Heart right ventricle (tissue), 16 donors: ENCODE results near the gene GAMT. TPM values are rescaled to one million over a fixed set of nuclear protein-coding genes. Genes with fewer than 3 reads are reported as not detected.

Source experiments
- ATAC-seq, 8 donors: fragments of 200-7000 bp; cut with Tn5 transposase; one replicate each; pipeline ENCODE4 v1.9.1; 2020; ENCODE audit warnings: mild to moderate bottlenecking in 8 of 8, moderate library complexity in 8 of 8, moderate number of reproducible peaks in 1 of 8
- DNase-seq, 2 donors: peaks; one replicate each; pipeline ENCODE4 v3.0.0-alpha.2; 2020
- H3K27ac ChIP-seq, 10 donors: fragments of 200-600 bp; sonication (generic) in 2 of 10; one replicate each; pipeline versions ENCODE4 v1.5.0 to v1.8.0; 2020 to 2022; ENCODE audit warnings: mild to moderate bottlenecking in 3 of 10
- H3K27me3 ChIP-seq, 7 donors: fragments of 200-600 bp; one replicate each; pipeline ENCODE4 v1.8.0; 2021 to 2022; ENCODE audit warnings: mild to moderate bottlenecking in 2 of 7
- H3K36me3 ChIP-seq, 9 donors: fragments of 200-600 bp; sonication (generic) in 1 of 9; one replicate each; pipeline versions ENCODE4 v1.5.0 to v1.8.0; 2020 to 2022; ENCODE audit warnings: mild to moderate bottlenecking in 2 of 9
- H3K4me1 ChIP-seq, 9 donors: fragments of 200-600 bp; sonication (generic) in 1 of 9; one replicate each; pipeline versions ENCODE4 v1.5.0 to v1.8.0; 2020 to 2022; ENCODE audit warnings: mild to moderate bottlenecking in 4 of 9
- H3K4me3 ChIP-seq, 10 donors: fragments of 200-600 bp; sonication (generic) in 2 of 10; one replicate each; pipeline versions ENCODE4 v1.5.0 to v1.8.0; 2020 to 2022; ENCODE audit warnings: mild to moderate bottlenecking in 7 of 10, moderate library complexity in 2 of 10
- H3K9me3 ChIP-seq, 11 donors: fragments of 200-600 bp in 10 of 11; sonication (generic) in 2 of 11; one replicate each; pipeline versions ENCODE4 v1.5.0 to v1.8.0; 2013 to 2022; ENCODE audit warnings: mild to moderate bottlenecking in 2 of 11, control low read depth in 1 of 11, moderate library complexity in 1 of 11
- WGBS, 2 donors: extraction: QIAGEN DNeasy Blood & Tissue Kit; methylation state at CpG; one replicate each; pipeline ENCODE4 v1.1.7; 2013; ENCODE audit warnings: inconsistent platforms in 1 of 2; 5-methylcytosine and 5-hydroxymethylcytosine counted together
- intact Hi-C, 10 donors: fragments of 100-400 bp; cut with DNase I; formaldehyde crosslinking; loops; one replicate each; pipeline versions ENCODE4 v1.11.1 to v1.14.2; 2022
- polyA plus RNA-seq, 2 donors: library from polyadenylated mRNA; stranded (reverse); fragments of 200-250 nt; gene quantifications; one replicate each; pipeline ENCODE4 v1.2.3, GENCODE V29; 2013
- total RNA-seq, 10 donors: library from RNA; stranded (reverse); fragmentation: NEBNext Ultra II Directional in 3 of 10; extraction: Animal tissue kit (Norgen Biotek cat#: 25700) in 3 of 10; gene quantifications; one replicate each; pipeline versions ENCODE4 v1.2.1 to v1.2.4, GENCODE V29; 2021 to 2023
- TF ChIP-seq, protein P1 (sequence below), 9 donors: fragments of 200-600 bp; sonication (generic) in 2 of 9; IDR thresholded peaks; one replicate each; pipeline versions ENCODE4 v1.5.0 to v1.8.0; 2021 to 2022; ENCODE audit warnings: antibody characterized with exemption in 9 of 9, mild to moderate bottlenecking in 5 of 9, moderate library complexity in 1 of 9
- donor health status: Arrhythmogenic right ventricular cardiomyopathy.
- donor health status: ischemic (EF 13 %, LVEDD 7.1; RV severe dilation, severe dysfunction).
- donor health status: healthy with polysubstance abuse.
- donor health status: DM: no; HTN: yes; CAD: no.
- donor health status: DM: no; HTN: no; CAD: no.
- donor health status: ischemic (EF 25% LVEDD 6.9; RV normal size, moderate dysfunction).
- donor health status: ischemic (EF 25% LVEDD 5.7; RV mildly dilated, moderate dysfunction).
- donor health status: healthy.
- donor health status: DM: yes; HTN: yes; CAD: no.
- donor health status: Ischemic cardiomyopathy.
- donor health status: ischemic (EF 35%, LVEDD 5.7; RV mildly dilated, moderate dysfunction).
- donor health status: nonischemic (EF 11% LVEDD 7.7; RV severe dilation, severe dysfunction).
- donor health status: DM: yes; HTN: yes; CAD: no.
- donor health status: PGD.
- donor health status: ischemic (EF 29% LVEDD 5.4; RV normal size, mild dysfunction).
- donor health status: nonischemic (EF 23%, LVEDD 6.1; RV moderate dilation, normal function).

GAMT gene
- total and polyA plus RNA-seq, 12 donors = 30.8 to 260 (median 72.1) TPM

DNA sequence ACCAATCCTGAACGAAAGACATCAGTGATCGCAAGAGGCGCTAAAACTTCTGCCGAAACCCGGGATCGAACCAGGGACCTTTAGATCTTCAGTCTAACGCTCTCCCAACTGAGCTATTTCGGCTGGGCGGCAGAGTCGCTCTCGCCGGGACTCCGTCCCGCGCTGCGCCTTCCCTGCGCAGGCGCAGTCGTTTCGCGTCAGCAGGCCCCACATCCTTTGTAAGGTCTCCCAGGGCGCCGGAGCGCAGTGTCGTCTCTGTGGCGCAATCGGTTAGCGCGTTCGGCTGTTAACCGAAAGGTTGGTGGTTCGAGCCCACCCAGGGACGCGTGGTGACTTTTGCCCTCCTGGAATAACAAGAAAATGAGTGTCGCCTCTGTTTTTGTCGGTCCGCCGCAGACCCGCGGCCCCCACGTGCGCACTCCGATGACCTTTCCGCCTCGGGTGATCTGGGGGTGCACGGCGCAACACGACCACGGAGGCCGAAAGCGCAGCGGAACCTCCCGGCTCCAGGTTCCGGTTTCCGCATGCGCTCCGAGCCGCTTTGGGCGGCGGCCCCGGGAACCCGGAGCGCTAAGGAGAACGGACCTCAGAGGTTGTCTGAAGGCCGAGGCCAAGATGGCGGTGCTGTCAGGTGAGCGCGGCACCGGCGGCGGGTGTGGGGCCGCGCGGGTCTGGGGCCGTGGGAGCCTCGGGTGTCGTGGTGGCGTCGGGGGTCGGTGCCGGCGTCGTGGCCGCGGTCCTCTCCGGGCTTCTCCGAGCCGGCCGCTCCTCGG is 17.8 kb downstream of the GAMT start, which contains the start of gene NDUFS7:
NDUFS7 (plus strand) TSS at position 596 of the 773 bp plus-strand sequence; CDS start at position 616, 20 bp downstream.
- Histone ChIP-seq H3K27ac (peak within 1 kb of the TSS; percentile 64 to 99 (median 97)), H3K4me1 (peaks cover 13 to 56% (median 42%) of the 10 kb centered on the region in 9 donors), H3K9me3 (no peaks in the 10 kb centered on the region), H3K27me3 (no peaks in the 10 kb centered on the region), H3K36me3 (peaks cover 0 to 24% (median 0%) of the 10 kb centered on the region in 9 donors), H3K4me3 (peak within 1 kb of the TSS; percentile 76 to 100 (median 94))
- TF ChIP-seq, protein P1, sequence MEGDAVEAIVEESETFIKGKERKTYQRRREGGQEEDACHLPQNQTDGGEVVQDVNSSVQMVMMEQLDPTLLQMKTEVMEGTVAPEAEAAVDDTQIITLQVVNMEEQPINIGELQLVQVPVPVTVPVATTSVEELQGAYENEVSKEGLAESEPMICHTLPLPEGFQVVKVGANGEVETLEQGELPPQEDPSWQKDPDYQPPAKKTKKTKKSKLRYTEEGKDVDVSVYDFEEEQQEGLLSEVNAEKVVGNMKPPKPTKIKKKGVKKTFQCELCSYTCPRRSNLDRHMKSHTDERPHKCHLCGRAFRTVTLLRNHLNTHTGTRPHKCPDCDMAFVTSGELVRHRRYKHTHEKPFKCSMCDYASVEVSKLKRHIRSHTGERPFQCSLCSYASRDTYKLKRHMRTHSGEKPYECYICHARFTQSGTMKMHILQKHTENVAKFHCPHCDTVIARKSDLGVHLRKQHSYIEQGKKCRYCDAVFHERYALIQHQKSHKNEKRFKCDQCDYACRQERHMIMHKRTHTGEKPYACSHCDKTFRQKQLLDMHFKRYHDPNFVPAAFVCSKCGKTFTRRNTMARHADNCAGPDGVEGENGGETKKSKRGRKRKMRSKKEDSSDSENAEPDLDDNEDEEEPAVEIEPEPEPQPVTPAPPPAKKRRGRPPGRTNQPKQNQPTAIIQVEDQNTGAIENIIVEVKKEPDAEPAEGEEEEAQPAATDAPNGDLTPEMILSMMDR (IDR thresholded peaks at IDR 0.05) = peak in 3 of 9 donors; percentile 14 to 21 (median 18)
- WGBS, 2 donors = 0 to 1% methylated on average over 90 of the region's 90 CpGs
- intact Hi-C loops = loop anchor here in 2 of 10 donors (1.0 to 5.0 kb wide), 3 partner anchors 23 to 106 kb away; partner anchors contain the start of genes FAM174C (in 2 of the 2) and DAZAP1 (in 1 of the 2)
- ATAC-seq (peak; percentile 85 to 93 (median 88)), DNase-seq (peak; percentile 88 to 90)

DNA sequence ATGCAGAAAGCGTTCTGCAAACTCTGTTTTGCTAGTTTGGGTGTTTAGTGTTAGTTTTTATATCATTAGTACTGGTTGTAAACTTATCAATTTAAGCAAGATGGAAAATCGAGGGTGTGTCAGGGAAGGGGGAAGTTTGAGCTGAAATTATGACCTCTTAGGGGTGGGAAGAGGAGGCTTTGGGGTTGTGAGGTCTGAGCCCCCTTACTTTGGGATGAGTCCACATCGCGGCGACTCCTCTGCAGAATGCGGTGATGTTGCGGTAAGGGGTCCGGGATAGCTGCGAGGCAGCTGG is 18.4 kb downstream of the GAMT start:
- 14 to 17% methylated on average over 9 of the region's 9 CpGs for WGBS, 2 donors
- H3K4me1 ChIP-seq = peaks cover 13 to 51% (median 37%) of the 10 kb centered on the region in 9 donors
- TF ChIP-seq, protein P1 (IDR thresholded peaks at IDR 0.05) = no peak
- no peaks in the 10 kb centered on the region for H3K9me3 ChIP-seq
- H3K4me3 ChIP-seq = peak overlapping the region in 5 of 10 donors; percentile 79 to 98 (median 93)
- no peaks in the 10 kb centered on the region for H3K27me3 ChIP-seq
- intact Hi-C loops = loop anchor here in 2 of 10 donors (1.0 to 5.0 kb wide), 3 partner anchors 24 to 106 kb away; partner anchors contain the start of genes FAM174C (in 2 of the 2) and DAZAP1 (in 1 of the 2)
- ATAC-seq = peak in 1 of 8 donors; percentile 0
- peak overlapping the region in 2 of 10 donors; percentile 96 to 98 for H3K27ac ChIP-seq
- H3K36me3 ChIP-seq = peaks cover 0 to 24% (median under 1%) of the 10 kb centered on the region in 9 donors
- DNase-seq = no peak

DNA sequence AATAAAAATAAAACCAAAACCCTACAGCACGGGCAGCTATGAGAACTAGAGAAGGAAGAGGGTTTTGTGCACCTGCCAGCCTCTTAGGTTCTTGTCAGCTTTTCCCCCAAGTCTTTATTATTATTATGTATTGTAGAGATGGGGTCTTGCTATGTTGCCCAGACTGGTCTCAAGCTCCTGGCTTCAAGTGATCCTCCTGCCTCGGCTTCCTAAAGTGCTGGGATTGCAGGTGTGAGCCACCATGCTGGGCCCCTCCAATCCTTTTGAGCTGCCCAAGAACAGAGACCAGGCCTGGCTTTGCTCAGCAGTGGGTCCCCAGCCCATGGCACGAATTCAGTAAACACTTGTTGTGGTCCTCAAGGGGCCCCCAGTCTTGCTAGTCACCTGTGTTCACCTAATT is 19.1 kb downstream of the GAMT start:
- H3K4me1 ChIP-seq = peaks cover 13 to 46% (median 32%) of the 10 kb centered on the region in 9 donors
- ATAC-seq = no peak
- peaks cover 0 to 27% (median 4%) of the 10 kb centered on the region in 9 donors for H3K36me3 ChIP-seq
- no peak overlapping the region for H3K27ac ChIP-seq
- intact Hi-C loops = loop anchor here in 2 of 10 donors (2.0 to 5.0 kb wide), 2 partner anchors 25 to 105 kb away; partner anchors contain the start of genes FAM174C (in 2 of the 2) and DAZAP1 (in 1 of the 2)
- no peak for DNase-seq
- TF ChIP-seq, protein P1 (IDR thresholded peaks at IDR 0.05) = no peak
- no peaks in the 10 kb centered on the region for H3K9me3 ChIP-seq
- no peaks in the 10 kb centered on the region for H3K27me3 ChIP-seq
- no peak overlapping the region for H3K4me3 ChIP-seq
- 86 to 92% methylated on average over 3 of the region's 3 CpGs for WGBS, 2 donors

DNA sequence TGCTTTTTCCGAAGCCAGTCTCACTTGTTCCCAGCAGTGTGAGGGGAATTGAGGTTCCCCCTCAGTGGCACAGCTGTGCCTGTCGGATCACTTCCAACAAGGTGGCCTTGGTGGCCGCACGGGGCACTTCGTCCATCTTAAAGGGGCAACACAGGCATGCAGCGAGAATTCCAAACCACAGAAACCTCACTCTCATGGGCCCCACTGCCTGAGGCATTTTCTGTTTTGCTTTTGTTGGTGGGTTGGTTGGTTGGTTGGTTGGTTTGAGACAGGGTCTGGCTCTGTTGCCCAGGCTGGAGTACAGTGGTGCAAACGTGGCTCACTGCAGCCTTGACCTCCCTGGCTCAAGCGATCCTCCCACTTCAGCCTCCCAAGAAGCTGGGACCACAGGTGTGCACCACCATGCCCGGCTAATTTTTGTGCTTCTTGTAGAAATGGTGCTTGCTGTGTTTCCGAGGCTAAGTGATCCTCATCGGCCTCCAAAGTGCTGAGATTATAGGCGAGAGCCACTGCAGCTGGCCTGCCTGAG is 21.3 kb downstream of the GAMT start:
- 75 to 80% methylated on average over 12 of the region's 12 CpGs for WGBS, 2 donors
- no peak for DNase-seq
- Histone ChIP-seq H3K4me1 (peaks cover 0 to 24% (median 14%) of the 10 kb centered on the region in 9 donors), H3K27me3 (no peaks in the 10 kb centered on the region), H3K4me3 (no peak overlapping the region), H3K27ac (no peak overlapping the region), H3K9me3 (no peaks in the 10 kb centered on the region), H3K36me3 (peaks cover 0 to 26% (median 4%) of the 10 kb centered on the region in 9 donors)
- TF ChIP-seq, protein P1 (IDR thresholded peaks at IDR 0.05) = no peak
- no peak for ATAC-seq
- intact Hi-C loops = loop anchor here in 3 of 10 donors (5.0 to 10.0 kb wide), 2 partner anchors 95 to 103 kb away; partner anchors contain the start of genes FAM174C (in 2 of the 3) and EFNA2 (in 1 of the 3)
